Esophagus squamous epithelium (tissue), 5 donors: ENCODE results near the gene ZBED1. TPM values are rescaled to one million over a fixed set of nuclear protein-coding genes. Genes with fewer than 3 reads are reported as not detected.
"Not testable (repeated sequence)": the region's sequence is repeated elsewhere in the genome, so short reads cannot be mapped to it uniquely, and the experiment has no call there.

Experiments used
- DNase-seq: peaks from one replicate; lab custom pipeline; 2025; lab: John Stamatoyannopoulos, UW
- H3K27ac ChIP-seq, 4 donors: fragments of 200-600 bp; sonication (generic); one replicate each; pipeline ENCODE4 v1.5.1; 2016 to 2019; ENCODE audit warnings: mild to moderate bottlenecking in 1 of 4
- H3K27me3 ChIP-seq, 4 donors: fragments of 200-600 bp; sonication (generic); 1 replicate in 3 of 4; 2 replicates in 1 of 4; pipeline versions ENCODE4 v1.5.1 to v1.6.0; 2017 to 2021; ENCODE audit warnings: antibody characterized with exemption in 1 of 4
- H3K36me3 ChIP-seq, 3 donors: fragments of 200-600 bp; sonication (generic); one replicate each; pipeline ENCODE4 v1.5.1; 2016 to 2019
- H3K4me1 ChIP-seq, 3 donors: fragments of 200-600 bp; sonication (generic); one replicate each; pipeline ENCODE4 v1.5.1; 2017 to 2019
- H3K4me3 ChIP-seq, 4 donors: fragments of 200-600 bp; sonication (generic); 1 replicate in 3 of 4; 2 replicates in 1 of 4; pipeline ENCODE4 v1.5.1; 2016 to 2019; ENCODE audit warnings: mild to moderate bottlenecking in 2 of 4, moderate library complexity in 1 of 4
- H3K9me3 ChIP-seq, 3 donors: fragments of 200-600 bp; sonication (generic); one replicate each; pipeline ENCODE4 v1.5.1; 2016 to 2019
- CTCF ChIP-seq, 6 experiments: fragments of 450-650 bp in 4 of 6; fragments of 200-600 bp in 2 of 6; sonication (generic) in 2 of 6; IDR thresholded peaks; one replicate each; pipeline ENCODE4 v1.5.1; 2016 to 2019; ENCODE audit warnings: antibody characterized with exemption in 6 of 6, mild to moderate bottlenecking in 4 of 6, moderate library complexity in 4 of 6
- POLR2A ChIP-seq, 4 donors: fragments of 450-650 bp; IDR thresholded peaks; one replicate each; pipeline ENCODE4 v1.6.1; 2017; ENCODE audit warnings: antibody characterized with exemption in 4 of 4, mild to moderate bottlenecking in 4 of 4, moderate library complexity in 3 of 4
- WGBS, 2 donors: methylation state at CpG; one replicate each; pipeline ENCODE4 v1.1.5; 2018; 5-methylcytosine and 5-hydroxymethylcytosine counted together
- intact Hi-C: fragments of 100-400 bp; cut with DNase I; formaldehyde crosslinking; loops from one replicate; pipeline ENCODE4 v1.15.0; 2022
- total RNA-seq, 4 donors: library from RNA; depleted of rRNA; stranded (reverse); fragments of >200 nt; gene quantifications; one replicate each; pipeline ENCODE4 v1.1.0, GENCODE V29; 2016
- donor health status: DM: yes; HTN: yes; CAD: no.

ZBED1 gene
- total RNA-seq, 4 donors from 2014 or later: 17.5 to 31.0 (median 25.5) TPM

- DNase-seq: no peak
- no peaks in the 10 kb centered on the region for H3K4me1 ChIP-seq
- no peak overlapping the region for H3K27ac ChIP-seq
- WGBS, 2 donors: 80 to 95% methylated on average over 7 of the region's 7 CpGs
- H3K4me3 ChIP-seq: no peak overlapping the region
- no peaks in the 10 kb centered on the region for H3K36me3 ChIP-seq
- no peak for TF ChIP-seq POLR2A (IDR thresholded peaks at IDR 0.05)
- TF ChIP-seq CTCF (IDR thresholded peaks at IDR 0.05): no peak
- no peaks in the 10 kb centered on the region for H3K27me3 ChIP-seq
- intact Hi-C loops: no loop called here
- no peaks in the 10 kb centered on the region for H3K9me3 ChIP-seq
These were observed 29.1 kb downstream of the ZBED1 start for GRCh38 chrX:2471641-2472040.

- H3K27ac ChIP-seq, H3K4me3 ChIP-seq, H3K4me1 ChIP-seq, H3K9me3 ChIP-seq, DNase-seq, intact Hi-C loops, H3K36me3 ChIP-seq, H3K27me3 ChIP-seq: not testable (repeated sequence)
- 90% methylated on average over 6 of the region's 10 CpGs; no CpG with 5 or more reads in 1 of the 2 donors for WGBS, 2 donors
These were observed 29.6 kb downstream of the ZBED1 start for GRCh38 chrX:2471126-2471525.

GRCh38 chrX:2469852-2470251, 30.9 kb downstream of the ZBED1 start:
- intact Hi-C loops, H3K27me3 ChIP-seq, H3K4me1 ChIP-seq, DNase-seq, H3K36me3 ChIP-seq, H3K4me3 ChIP-seq, H3K9me3 ChIP-seq, H3K27ac ChIP-seq: not testable (repeated sequence)
- WGBS, 2 donors: 94 to 97% methylated on average over 4 of the region's 4 CpGs

- Histone ChIP-seq H3K36me3 (no peaks in the 10 kb centered on the region), H3K27ac (no peak overlapping the region), H3K4me1 (no peaks in the 10 kb centered on the region), H3K9me3 (no peaks in the 10 kb centered on the region), H3K4me3 (no peak overlapping the region), H3K27me3 (no peaks in the 10 kb centered on the region)
- no peak for TF ChIP-seq CTCF (IDR thresholded peaks at IDR 0.05)
- TF ChIP-seq POLR2A (IDR thresholded peaks at IDR 0.05): no peak
- 87 to 88% methylated on average over 11 to 13 of the region's 22 CpGs for WGBS, 2 donors
- no peak for DNase-seq
- intact Hi-C loops: no loop called here
These were observed 31.5 kb downstream of the ZBED1 start for GRCh38 chrX:2469196-2469685.

GRCh38 chrX:2468261-2469195, 32.2 kb downstream of the ZBED1 start:
- no peaks in the 10 kb centered on the region for H3K4me1 ChIP-seq
- H3K27ac ChIP-seq: no peak overlapping the region
- DNase-seq: no peak
- no peak for TF ChIP-seq POLR2A (IDR thresholded peaks at IDR 0.05)
- TF ChIP-seq CTCF (IDR thresholded peaks at IDR 0.05): no peak
- no peaks in the 10 kb centered on the region for H3K27me3 ChIP-seq
- intact Hi-C loops: no loop called here
- H3K4me3 ChIP-seq: no peak overlapping the region
- H3K36me3 ChIP-seq: no peaks in the 10 kb centered on the region
- H3K9me3 ChIP-seq: no peaks in the 10 kb centered on the region
- 89% methylated on average over 20 to 26 of the region's 32 CpGs for WGBS, 2 donors

GRCh38 chrX:2466876-2467656, 33.7 kb downstream of the ZBED1 start:
- 78 to 81% methylated on average over 14 to 15 of the region's 20 CpGs for WGBS, 2 donors
- no peak overlapping the region for H3K4me3 ChIP-seq
- intact Hi-C loops: no loop called here
- no peak for DNase-seq
- H3K27ac ChIP-seq: no peak overlapping the region
- no peaks in the 10 kb centered on the region for H3K9me3 ChIP-seq
- H3K27me3 ChIP-seq: no peaks in the 10 kb centered on the region
- TF ChIP-seq POLR2A (IDR thresholded peaks at IDR 0.05) (no peak), CTCF (IDR thresholded peaks at IDR 0.05) (no peak)
- H3K36me3 ChIP-seq: no peaks in the 10 kb centered on the region
- H3K4me1 ChIP-seq: peaks cover 0 to 6% (median 0%) of the 10 kb centered on the region in 3 donors
